HG02623 (cell line): Measurements from ENCODE around the gene SPINK1.
"Not testable (repeated sequence)": the region's sequence is repeated elsewhere in the genome, so short reads cannot be mapped to it uniquely, and the experiment has no call there.

ENCODE experiments used
- ATAC-seq: cut with Tn5 transposase; IDR thresholded peaks from one replicate; pipeline ENCODE4 v1.9.1; 2021; ENCODE audit warnings: moderate library complexity; ENCODE audit not compliant: unreplicated experiment

The SPINK1 gene

GRCh38 chr5:147809830-147810666, 21.4 kb downstream of the SPINK1 start:
- no peak for ATAC-seq

- peak; percentile 68 for ATAC-seq
Observed at GRCh38 chr5:147805030-147805454, 26.4 kb downstream of the SPINK1 start.

GRCh38 chr5:147804334-147804733, 27.1 kb downstream of the SPINK1 start:
- no peak for ATAC-seq

GRCh38 chr5:147803926-147804325, 27.5 kb downstream of the SPINK1 start:
- ATAC-seq, result no peak

GRCh38 chr5:147803161-147803560, 28.3 kb downstream of the SPINK1 start:
- not testable (repeated sequence) for ATAC-seq

- no peak for ATAC-seq
Observed at GRCh38 chr5:147801461-147801860, 30.0 kb downstream of the SPINK1 start.

DNA sequence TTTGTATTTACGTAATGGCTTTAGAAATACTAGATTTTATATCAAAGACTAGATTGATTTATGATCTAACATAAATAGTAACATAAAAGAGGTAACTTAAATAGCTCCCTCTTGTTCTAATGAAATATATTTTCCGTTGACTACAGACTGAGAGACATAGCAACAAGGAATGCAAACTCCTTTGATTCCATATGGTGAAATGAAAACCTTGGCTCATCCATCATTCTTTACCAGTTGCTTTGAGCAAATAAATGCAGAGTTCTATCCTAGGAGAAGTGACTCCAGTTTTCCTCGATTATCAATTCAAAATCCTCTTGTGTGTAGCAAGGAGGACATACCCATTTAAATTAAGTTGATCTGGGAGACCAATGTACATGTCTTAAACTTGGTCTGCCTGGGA, 31.0 kb downstream of the SPINK1 start:
- no peak for ATAC-seq

- no peak for ATAC-seq
Observed at GRCh38 chr5:147796556-147797308, 34.7 kb downstream of the SPINK1 start.

DNA sequence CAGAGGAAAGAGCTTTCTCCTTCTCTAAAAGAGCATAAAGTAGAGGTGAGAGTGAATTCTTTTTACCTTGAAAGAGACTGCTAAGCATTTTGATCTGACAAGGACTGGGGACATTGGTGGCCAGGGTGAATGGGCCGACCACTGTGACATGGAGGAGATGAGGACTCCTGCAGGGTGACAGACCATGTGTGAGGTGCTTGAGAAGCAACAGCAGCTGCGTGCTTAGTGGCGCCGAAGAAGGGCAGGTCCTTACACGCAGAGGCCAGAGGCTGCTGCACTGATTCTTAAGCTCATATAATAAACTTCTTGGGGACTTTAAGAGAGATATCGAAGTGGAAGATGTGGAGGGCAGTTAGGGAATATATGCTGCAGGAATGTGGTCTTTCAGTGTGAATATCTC, 40.3 kb downstream of the SPINK1 start:
- no peak for ATAC-seq

GRCh38 chr5:147789820-147790219, 41.7 kb downstream of the SPINK1 start:
- ATAC-seq, result no peak

DNA sequence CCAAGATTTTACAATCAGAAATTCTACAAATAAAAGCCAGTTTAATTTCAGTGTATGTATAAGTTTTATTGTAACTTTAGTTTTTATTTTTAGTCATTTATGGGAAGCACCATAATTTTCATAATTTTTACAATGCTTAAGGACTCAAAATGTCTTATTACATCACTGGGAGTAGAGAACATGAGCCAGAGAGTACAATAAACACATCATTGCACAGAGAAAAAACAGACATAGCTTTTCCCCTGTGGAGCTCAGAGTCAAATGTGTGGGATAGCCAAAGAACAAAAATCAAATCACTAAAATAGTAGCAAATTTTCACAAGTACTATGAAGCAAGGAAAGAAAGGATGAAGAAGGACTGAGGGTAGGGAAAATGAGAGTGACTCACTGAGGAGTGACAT, 43.4 kb downstream of the SPINK1 start:
- ATAC-seq, result no peak

GRCh38 chr5:147786142-147786541, 45.3 kb downstream of the SPINK1 start:
- no peak for ATAC-seq

- ATAC-seq, result no peak
Observed at GRCh38 chr5:147784146-147784987, 47.1 kb downstream of the SPINK1 start.

- ATAC-seq, result peak; percentile 92
Observed at GRCh38 chr5:147782110-147783028, 49.1 kb downstream of the SPINK1 start, which contains the start of gene JAKMIP2. Gene JAKMIP2 (minus strand): TSS chr5:147782728. CDS start chr5:147671806, 110,922 bp downstream.

- no peak for ATAC-seq
Observed at GRCh38 chr5:147780924-147781573, 50.4 kb downstream of the SPINK1 start.

DNA sequence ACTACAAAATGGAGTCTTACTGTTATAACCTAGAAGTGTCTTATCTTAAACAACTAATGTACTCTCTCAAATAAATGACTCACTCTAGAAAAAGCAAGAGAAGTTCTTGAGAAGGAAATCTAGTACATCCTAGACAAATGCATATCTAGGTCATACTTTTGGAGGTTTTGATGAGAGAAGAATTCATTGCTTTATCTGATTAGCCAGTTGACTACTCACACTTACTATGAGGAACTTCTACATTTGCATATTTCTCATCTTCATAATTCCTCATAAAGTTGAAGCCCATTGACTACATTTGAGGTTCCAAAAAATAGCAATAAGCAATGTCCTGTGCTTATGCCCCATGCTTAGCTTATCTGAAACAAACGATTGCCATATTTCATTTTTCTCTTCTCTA, 51.8 kb downstream of the SPINK1 start:
- ATAC-seq, result no peak

DNA sequence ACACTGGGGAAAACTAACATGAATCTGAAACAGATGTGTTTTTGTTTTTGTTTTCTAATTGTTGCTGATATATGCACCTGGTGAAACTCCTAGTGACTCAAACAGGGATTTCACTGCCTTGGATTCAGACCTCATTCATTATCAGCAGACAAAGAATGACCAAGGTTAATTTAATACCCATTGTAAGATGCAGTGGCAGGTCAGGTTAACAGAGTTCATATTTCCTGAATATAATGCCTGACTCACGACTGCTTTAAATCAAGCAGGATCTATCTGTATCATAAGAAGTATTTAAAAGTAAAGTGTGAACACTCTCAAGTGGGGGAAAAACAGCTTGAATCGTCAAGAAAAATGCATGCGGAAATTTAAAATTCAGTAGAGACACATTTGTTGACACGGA, 54.5 kb downstream of the SPINK1 start:
- ATAC-seq, result no peak
